Naive thymus-derived CD4-positive, alpha-beta T cell (primary cell): Measurements from ENCODE around the gene VANGL1. TPM values are rescaled to one million over a fixed set of nuclear protein-coding genes. Genes with fewer than 3 reads are reported as not detected.

Experiments used
- ATAC-seq: fragments of 150-1000 bp; cut with Tn5 transposase; 2 replicates; pipeline ENCODE4 v1.10.0; 2021; ENCODE audit warnings: mild to moderate bottlenecking, moderate library complexity
- CTCF ChIA-PET: fragments of 350-600 bp; sonication (Branson Sonifier 250); formaldehyde crosslinking; loops from one replicate; lab custom pipeline; 2021; ENCODE audit warnings: antibody characterized with exemption; lab: Charles Lee
- POLR2A ChIA-PET: fragments of 350-600 bp; sonication (Branson Sonifier 250); formaldehyde crosslinking; loops from one replicate; lab custom pipeline; 2021; ENCODE audit warnings: antibody characterized with exemption, inconsistent platforms; lab: Charles Lee
- DNase-seq, 9 donors: peaks; one replicate each; pipeline versions ENCODE4 v3.0.0 to v3.0.0-alpha.2; 2020 to 2022; ENCODE audit warnings: mixed read lengths in 1 of 9
- H3K27ac ChIP-seq: one replicate; pipeline ENCODE4 v1.7.0; 2013; ENCODE audit warnings: mild to moderate bottlenecking, low read depth, low read length, moderate library complexity
- H3K27me3 ChIP-seq, 2 donors: one replicate each; pipeline ENCODE4 v1.7.0; 2013; ENCODE audit warnings: low read length in 2 of 2, mild to moderate bottlenecking in 2 of 2, moderate library complexity in 2 of 2; ENCODE audit not compliant: control insufficient read depth in 2 of 2, insufficient read depth in 2 of 2
- H3K36me3 ChIP-seq, 3 experiments: 1 replicate in 2 of 3; 2 replicates in 1 of 3; pipeline ENCODE4 v1.7.0; 2013; ENCODE audit warnings: low read length in 3 of 3, mild to moderate bottlenecking in 3 of 3, moderate library complexity in 1 of 3; ENCODE audit not compliant: insufficient read depth in 3 of 3, control insufficient read depth in 2 of 3
- H3K4me1 ChIP-seq, 2 donors: one replicate each; pipeline ENCODE4 v1.7.0; 2013; ENCODE audit warnings: low read length in 2 of 2, mild to moderate bottlenecking in 2 of 2, moderate library complexity in 1 of 2; ENCODE audit not compliant: control insufficient read depth in 2 of 2, insufficient read depth in 2 of 2
- H3K4me3 ChIP-seq: 2 replicates; pipeline ENCODE4 v1.7.0; 2013; ENCODE audit warnings: mild to moderate bottlenecking, low read length
- H3K9me3 ChIP-seq, 3 experiments: 1 replicate in 2 of 3; 2 replicates in 1 of 3; pipeline ENCODE4 v1.7.0; 2013; ENCODE audit warnings: low read length in 3 of 3; ENCODE audit not compliant: control insufficient read depth in 2 of 3
- H3K27ac Mint-ChIP-seq, 9 donors: one replicate each; pipeline ENCODE4 v1.8.0; 2020 to 2022; ENCODE audit warnings: mixed read lengths in 9 of 9, mild to moderate bottlenecking in 8 of 9, moderate library complexity in 5 of 9, inconsistent platforms in 2 of 9
- H3K27me3 Mint-ChIP-seq, 5 donors: one replicate each; pipeline ENCODE4 v1.8.0; 2021 to 2022; ENCODE audit warnings: mixed read lengths in 5 of 5, mild to moderate bottlenecking in 1 of 5
- H3K36me3 Mint-ChIP-seq, 5 donors: one replicate each; pipeline ENCODE4 v1.8.0; 2020 to 2022; ENCODE audit warnings: mixed read lengths in 5 of 5, mild to moderate bottlenecking in 3 of 5, inconsistent platforms in 1 of 5
- H3K4me1 Mint-ChIP-seq, 7 donors: one replicate each; pipeline ENCODE4 v1.8.0; 2020 to 2022; ENCODE audit warnings: mixed read lengths in 7 of 7, mild to moderate bottlenecking in 3 of 7, inconsistent platforms in 1 of 7
- H3K4me3 Mint-ChIP-seq, 10 donors: one replicate each; pipeline ENCODE4 v1.8.0; 2020 to 2022; ENCODE audit warnings: mild to moderate bottlenecking in 10 of 10, mixed read lengths in 10 of 10, moderate library complexity in 6 of 10, inconsistent platforms in 2 of 10
- H3K9me3 Mint-ChIP-seq, 11 donors: one replicate each; pipeline ENCODE4 v1.8.0; 2020 to 2022; ENCODE audit warnings: mixed read lengths in 11 of 11, mild to moderate bottlenecking in 4 of 11, inconsistent platforms in 1 of 11, moderate library complexity in 1 of 11
- intact Hi-C, 2 donors: fragments of 100-400 bp; cut with micrococcal nuclease; formaldehyde crosslinking; loops; one replicate each; pipeline ENCODE4 v1.15.1; 2023
- polyA plus RNA-seq, 2 donors: library from polyadenylated mRNA; unstranded; fragments of 300-500 nt; fragmentation: Illumina TruSeq; gene quantifications; one replicate each; pipeline ENCODE4 v1.2.3, GENCODE V29; 2021
- total RNA-seq, 6 experiments: library from RNA in 5 of 6; stranded (reverse) in 5 of 6; gene quantifications; 1 replicate in 5 of 6; 2 replicates in 1 of 6; pipeline ENCODE4 v1.2.3 and lab custom pipeline; 2021 to 2026

VANGL1 gene
- total and polyA plus RNA-seq, 7 experiments from 2014 or later, result 0.54 to 13.3 (median 1.5) TPM

GRCh38 chr1:115640384-115640783 is 1.4 kb upstream of the VANGL1 start:
- peaks cover 10 to 18% (median 14%) of the 10 kb centered on the region in 7 donors for H3K4me1 Mint-ChIP-seq
- no peak for ATAC-seq
- no peak for DNase-seq
- Histone ChIP-seq H3K27me3 (peaks cover 0 to 4% of the 10 kb centered on the region in 2 donors), H3K4me3 (no peak overlapping the region), H3K4me1 (peaks cover 0 to 7% of the 10 kb centered on the region in 2 donors), H3K27ac (no peak overlapping the region), H3K9me3 (peaks cover 0 to 11% (median 0%) of the 10 kb centered on the region in 3 experiments), H3K36me3 (no peaks in the 10 kb centered on the region)
- peaks cover 12 to 67% (median 31%) of the 10 kb centered on the region in 11 donors for H3K9me3 Mint-ChIP-seq
- peak overlapping the region in 9 of 10 donors; percentile 6 to 82 (median 50) for H3K4me3 Mint-ChIP-seq
- H3K36me3 Mint-ChIP-seq, result peaks cover 0 to 19% (median 10%) of the 10 kb centered on the region in 5 donors
- ChIA-PET POLR2A (no interaction called here), CTCF (no interaction called here)
- H3K27me3 Mint-ChIP-seq, result peaks cover 29 to 51% (median 42%) of the 10 kb centered on the region in 5 donors
- intact Hi-C loops, result loop anchor here in 1 of 2 donors (5.0 to 10.0 kb wide), 2 partner anchors 864 to 883 kb away; partner anchors contain the start of gene CSDE1
- H3K27ac Mint-ChIP-seq, result no peak overlapping the region

- CTCF ChIA-PET, result no interaction called here
- POLR2A ChIA-PET, result no interaction called here
- Histone ChIP-seq H3K27me3 (peaks cover 0 to 4% of the 10 kb centered on the region in 2 donors), H3K27ac (no peak overlapping the region), H3K4me3 (peak overlapping the region; percentile 47), H3K4me1 (peaks cover 0 to 7% of the 10 kb centered on the region in 2 donors), H3K36me3 (no peaks in the 10 kb centered on the region), H3K9me3 (peaks cover 0 to 11% (median 0%) of the 10 kb centered on the region in 3 experiments)
- Mint-ChIP-seq H3K27me3 (peaks cover 20 to 49% (median 35%) of the 10 kb centered on the region in 5 donors), H3K9me3 (peaks cover 10 to 47% (median 19%) of the 10 kb centered on the region in 11 donors), H3K27ac (peak overlapping the region in 2 of 9 donors; percentile 32 to 72), H3K36me3 (peaks cover 0 to 14% (median 10%) of the 10 kb centered on the region in 5 donors), H3K4me1 (peaks cover 10 to 18% (median 14%) of the 10 kb centered on the region in 7 donors), H3K4me3 (peak overlapping the region; percentile 71 to 88 (median 80))
- ATAC-seq, result peak; percentile 59
- intact Hi-C loops, result loop anchor here in 1 of 2 donors (5.0 to 10.0 kb wide), 2 partner anchors 862 to 885 kb away; partner anchors contain the start of gene CSDE1
- peak in 3 of 9 donors; percentile 7 to 53 (median 15) for DNase-seq
Observed at GRCh38 chr1:115642168-115643072, 650 bp downstream of the VANGL1 start.

- peak overlapping the region in 1 of 9 donors; percentile 72 for H3K27ac Mint-ChIP-seq
- peaks cover 0 to 7% of the 10 kb centered on the region in 2 donors for H3K4me1 ChIP-seq
- POLR2A ChIA-PET, result interaction anchor here (0.7 kb wide), 1 partner anchor 117 kb away, joined by 3 read pairs; no protein-coding TSS in a partner anchor
- H3K9me3 Mint-ChIP-seq, result peaks cover 5 to 39% (median 13%) of the 10 kb centered on the region in 11 donors
- intact Hi-C loops, result loop anchor here in 1 of 2 donors (5.0 to 10.0 kb wide), 2 partner anchors 862 to 886 kb away; partner anchors contain the start of gene CSDE1
- CTCF ChIA-PET, result no interaction called here
- peaks cover 20 to 43% (median 31%) of the 10 kb centered on the region in 5 donors for H3K27me3 Mint-ChIP-seq
- H3K4me3 ChIP-seq, result peak overlapping the region; percentile 47
- H3K9me3 ChIP-seq, result peaks cover 0 to 11% (median 0%) of the 10 kb centered on the region in 3 experiments
- ATAC-seq, result no peak
- no peak for DNase-seq
- H3K27me3 ChIP-seq, result peaks cover 0 to 4% of the 10 kb centered on the region in 2 donors
- peaks cover 0 to 10% (median 9%) of the 10 kb centered on the region in 5 donors for H3K36me3 Mint-ChIP-seq
- H3K4me1 Mint-ChIP-seq, result peaks cover 10 to 18% (median 14%) of the 10 kb centered on the region in 7 donors
- H3K27ac ChIP-seq, result no peak overlapping the region
- no peaks in the 10 kb centered on the region for H3K36me3 ChIP-seq
- peak overlapping the region; percentile 71 to 88 (median 80) for H3K4me3 Mint-ChIP-seq
Observed at GRCh38 chr1:115643225-115643624, 1.5 kb downstream of the VANGL1 start.

GRCh38 chr1:115643666-115644065 is 1.9 kb downstream of the VANGL1 start:
- DNase-seq (no peak), ATAC-seq (no peak)
- Mint-ChIP-seq H3K4me3 (peak overlapping the region in 8 of 10 donors; percentile 14 to 88 (median 78)), H3K9me3 (peaks cover 1 to 34% (median 12%) of the 10 kb centered on the region in 11 donors), H3K27ac (no peak overlapping the region), H3K27me3 (peaks cover 19 to 42% (median 28%) of the 10 kb centered on the region in 5 donors), H3K36me3 (peaks cover 0 to 10% (median 8%) of the 10 kb centered on the region in 5 donors), H3K4me1 (peaks cover 10 to 18% (median 14%) of the 10 kb centered on the region in 7 donors)
- Histone ChIP-seq H3K4me3 (no peak overlapping the region), H3K27ac (no peak overlapping the region), H3K9me3 (peaks cover 0 to 11% (median 0%) of the 10 kb centered on the region in 3 experiments), H3K36me3 (no peaks in the 10 kb centered on the region), H3K4me1 (peaks cover 0 to 10% of the 10 kb centered on the region in 2 donors), H3K27me3 (peaks cover 0 to 4% of the 10 kb centered on the region in 2 donors)
- intact Hi-C loops, result loop anchor here in 1 of 2 donors (5.0 to 10.0 kb wide), 2 partner anchors 861 to 886 kb away; partner anchors contain the start of gene CSDE1
- ChIA-PET POLR2A (interaction anchor here (0.7 kb wide), 1 partner anchor 118 kb away, joined by 3 read pairs; no protein-coding TSS in a partner anchor), CTCF (no interaction called here)

GRCh38 chr1:115644109-115644508 is 2.3 kb downstream of the VANGL1 start:
- POLR2A ChIA-PET, result no interaction called here
- Mint-ChIP-seq H3K4me3 (no peak overlapping the region), H3K4me1 (peaks cover 10 to 18% (median 14%) of the 10 kb centered on the region in 7 donors), H3K36me3 (peaks cover 0 to 10% (median 8%) of the 10 kb centered on the region in 5 donors), H3K27me3 (peaks cover 18 to 42% (median 27%) of the 10 kb centered on the region in 5 donors), H3K27ac (no peak overlapping the region), H3K9me3 (peaks cover 0 to 30% (median 12%) of the 10 kb centered on the region in 11 donors)
- no peaks in the 10 kb centered on the region for H3K36me3 ChIP-seq
- no peak for ATAC-seq
- H3K4me3 ChIP-seq, result no peak overlapping the region
- peaks cover 0 to 4% of the 10 kb centered on the region in 2 donors for H3K27me3 ChIP-seq
- no peak for DNase-seq
- no peak overlapping the region for H3K27ac ChIP-seq
- CTCF ChIA-PET, result no interaction called here
- intact Hi-C loops, result loop anchor here in 1 of 2 donors (5.0 to 10.0 kb wide), 2 partner anchors 861 to 887 kb away; partner anchors contain the start of gene CSDE1
- peaks cover 0 to 8% (median 0%) of the 10 kb centered on the region in 3 experiments for H3K9me3 ChIP-seq
- H3K4me1 ChIP-seq, result peaks cover 0 to 12% of the 10 kb centered on the region in 2 donors

GRCh38 chr1:115647047-115647446 is 5.3 kb downstream of the VANGL1 start:
- Mint-ChIP-seq H3K9me3 (peaks cover 0 to 5% (median 0%) of the 10 kb centered on the region in 11 donors), H3K36me3 (peaks cover 0 to 4% (median 0%) of the 10 kb centered on the region in 5 donors), H3K4me1 (peaks cover 5 to 14% (median 7%) of the 10 kb centered on the region in 7 donors), H3K27me3 (peaks cover 4 to 26% (median 9%) of the 10 kb centered on the region in 5 donors), H3K4me3 (no peak overlapping the region), H3K27ac (no peak overlapping the region)
- POLR2A ChIA-PET, result no interaction called here
- ATAC-seq (no peak), DNase-seq (no peak)
- peaks cover 0 to 12% of the 10 kb centered on the region in 2 donors for H3K4me1 ChIP-seq
- no peak overlapping the region for H3K4me3 ChIP-seq
- intact Hi-C loops, result loop anchor here in 1 of 2 donors (10.0 kb wide), 1 partner anchor 858 kb away; no protein-coding TSS in a partner anchor
- H3K27ac ChIP-seq, result no peak overlapping the region
- CTCF ChIA-PET, result no interaction called here
- H3K9me3 ChIP-seq, result no peaks in the 10 kb centered on the region
- no peaks in the 10 kb centered on the region for H3K36me3 ChIP-seq
- peaks cover 0 to 4% of the 10 kb centered on the region in 2 donors for H3K27me3 ChIP-seq
